Neural progenitor cell (in vitro differentiated cells): ENCODE data around the gene CTRL.

ENCODE experiments used
- CTCF ChIP-seq: fragments of 200-600 bp; sonication (generic); IDR thresholded peaks from 2 replicates; pipeline ENCODE4 v1.5.1; 2017; ENCODE audit warnings: antibody characterized with exemption, mild to moderate bottlenecking
- EZH2 ChIP-seq: fragments of 200-600 bp; sonication (generic); IDR thresholded peaks from 2 replicates; pipeline ENCODE4 v1.6.1; 2017; ENCODE audit warnings: antibody characterized with exemption, mild to moderate bottlenecking, moderate library complexity

- TF ChIP-seq CTCF (no peak), EZH2 (no peak)
Observed at GRCh38 chr16:67944690-67945391, 13.2 kb upstream of the CTRL start.
